DMS114 treated with DMSO at 0.1 percent for 48 hours (cell line): ENCODE results near the gene DNAJC8.

Experiments
- DNase-seq: peaks from one replicate; lab custom pipeline; 2025; ENCODE audit not compliant: unreplicated experiment; lab: John Stamatoyannopoulos, UW

The DNAJC8 gene

DNA sequence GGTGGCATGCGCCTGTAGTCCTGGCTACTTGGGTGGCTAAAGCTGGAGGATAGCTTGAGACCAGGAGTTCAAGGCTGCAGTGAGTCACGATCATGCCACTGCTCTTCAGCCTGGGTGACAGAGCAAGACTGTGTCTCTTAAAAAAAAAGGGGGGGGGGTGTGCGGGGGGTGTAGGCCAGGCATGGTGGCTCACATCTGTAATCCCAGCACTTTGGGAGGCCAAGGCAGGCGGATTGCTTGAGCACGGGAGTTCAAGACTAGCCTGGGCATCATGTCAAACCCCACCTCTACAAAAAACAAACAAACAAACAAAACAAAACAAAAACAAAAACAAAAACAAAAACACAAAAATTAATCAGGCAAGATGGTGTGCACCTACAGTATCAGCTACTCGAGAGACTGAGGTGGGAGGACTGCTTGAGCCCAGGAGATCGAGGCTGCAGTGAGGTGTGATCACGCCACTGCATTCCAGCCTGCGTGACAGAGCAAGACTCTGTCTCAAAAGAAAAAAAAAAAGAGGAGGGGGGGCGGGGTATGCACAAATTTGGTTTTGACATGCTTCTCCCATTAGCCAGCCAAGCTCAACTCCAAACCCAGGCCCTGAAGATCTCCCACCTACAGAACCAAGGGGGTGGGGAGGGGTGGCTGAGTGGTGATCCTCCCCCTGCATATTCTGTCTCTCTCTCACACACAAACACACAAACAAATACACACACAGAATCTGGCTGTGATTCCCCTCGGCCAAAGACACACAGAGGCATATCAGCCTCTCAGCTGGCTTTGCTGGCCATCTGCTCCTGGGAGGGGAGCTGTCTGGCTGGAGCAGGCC lies 59.5 kb downstream of the DNAJC8 start:
- no peak for DNase-seq

DNA sequence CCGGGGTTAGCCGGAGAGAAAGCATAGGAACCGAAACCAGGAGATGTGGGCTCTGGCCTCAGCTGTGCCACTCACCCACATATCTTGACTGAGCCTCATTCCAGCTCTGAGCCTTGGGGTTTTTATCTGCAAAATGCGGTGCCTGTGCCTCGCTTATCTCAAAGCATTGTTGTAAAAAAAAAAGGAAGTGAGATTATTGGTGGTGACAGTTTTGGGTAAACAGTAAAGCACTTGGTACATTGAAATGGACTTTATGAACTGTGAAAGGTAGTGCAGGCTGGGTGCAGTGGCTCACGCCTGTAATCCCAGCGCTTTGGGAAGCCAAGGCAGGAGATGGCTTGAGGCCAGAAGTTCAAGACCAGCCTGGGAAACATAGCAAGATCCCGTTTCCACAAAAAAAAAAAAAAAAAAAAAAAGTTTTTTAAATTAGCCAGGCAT lies 60.1 kb downstream of the DNAJC8 start:
- DNase-seq = no peak

DNA sequence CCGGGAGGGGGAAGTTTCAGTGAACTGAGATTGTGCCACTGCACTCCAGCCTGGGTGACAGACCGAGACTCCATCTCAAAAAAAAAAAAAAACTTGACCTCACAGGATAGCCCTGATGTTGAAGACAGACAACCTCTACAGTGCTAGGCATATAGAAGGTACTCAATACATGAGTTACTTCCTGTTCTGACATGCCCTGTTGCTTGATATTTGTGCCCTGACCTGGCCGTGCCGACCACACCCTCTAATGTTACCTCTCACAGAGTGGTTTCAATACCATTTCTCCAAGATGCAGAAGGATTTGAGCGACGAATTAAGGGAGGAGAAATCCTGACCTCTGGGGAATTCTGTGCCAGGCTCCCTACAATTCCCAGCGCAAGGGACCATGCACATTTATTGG lies 61.6 kb downstream of the DNAJC8 start:
- no peak for DNase-seq

DNA sequence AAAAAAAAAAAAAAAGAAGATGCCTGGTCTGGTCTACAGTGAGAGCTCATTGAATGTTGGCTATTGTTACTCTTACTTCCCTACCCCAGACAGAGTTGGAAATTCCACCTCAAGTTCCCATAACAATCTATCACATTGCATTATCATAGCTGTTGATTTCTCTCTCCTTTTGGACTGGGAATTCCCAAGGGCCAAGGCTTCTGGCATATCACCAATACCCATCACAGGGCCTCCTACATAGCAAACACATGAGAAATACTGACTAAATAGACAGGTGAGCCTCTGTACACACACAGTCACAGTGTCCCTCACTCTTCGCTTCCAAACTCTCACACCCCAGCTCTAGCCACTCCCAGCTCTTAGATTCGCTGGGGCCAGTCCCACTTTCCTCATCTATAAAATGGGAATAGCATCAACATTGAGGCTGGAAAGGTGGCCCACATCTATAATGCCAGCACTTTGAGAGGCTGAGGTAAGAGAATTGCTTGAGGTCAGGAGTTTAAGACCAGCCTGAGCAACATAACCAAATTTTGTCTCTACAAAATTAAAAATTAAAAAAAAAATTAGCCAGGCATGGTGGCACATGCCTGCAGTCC lies 62.7 kb downstream of the DNAJC8 start:
- no peak for DNase-seq

DNA sequence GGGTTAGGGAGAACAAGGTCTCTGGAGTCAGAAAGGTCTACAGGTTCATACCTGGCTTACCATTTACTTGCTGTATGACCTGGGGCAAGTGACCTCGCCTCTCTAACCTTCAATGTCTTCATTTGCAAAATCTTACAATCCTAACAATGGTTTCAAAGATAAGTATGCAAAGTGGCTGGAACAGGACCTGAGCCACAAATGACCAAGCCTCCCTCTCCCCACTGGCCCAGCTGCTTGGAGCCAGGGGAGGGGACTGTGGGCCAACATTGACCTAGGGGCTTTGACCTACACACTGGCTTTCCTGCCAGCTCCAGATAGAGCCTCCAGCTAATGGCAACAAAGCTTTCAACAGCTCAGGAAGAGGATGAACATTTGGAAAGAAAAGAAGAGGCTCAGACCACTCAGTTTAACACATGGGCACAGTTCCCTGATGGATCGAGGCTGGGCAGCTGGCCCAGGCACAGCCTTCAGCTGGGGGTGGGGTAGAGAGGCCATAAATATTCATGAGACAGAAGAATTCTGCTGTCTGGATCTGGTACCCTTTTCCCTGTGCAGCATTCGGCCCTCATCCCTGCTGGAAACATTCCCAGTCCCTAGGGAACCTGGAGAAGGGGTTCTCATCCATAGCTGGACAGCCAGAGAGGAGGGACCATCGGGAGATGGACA lies 69.2 kb downstream of the DNAJC8 start:
- no peak for DNase-seq

DNA sequence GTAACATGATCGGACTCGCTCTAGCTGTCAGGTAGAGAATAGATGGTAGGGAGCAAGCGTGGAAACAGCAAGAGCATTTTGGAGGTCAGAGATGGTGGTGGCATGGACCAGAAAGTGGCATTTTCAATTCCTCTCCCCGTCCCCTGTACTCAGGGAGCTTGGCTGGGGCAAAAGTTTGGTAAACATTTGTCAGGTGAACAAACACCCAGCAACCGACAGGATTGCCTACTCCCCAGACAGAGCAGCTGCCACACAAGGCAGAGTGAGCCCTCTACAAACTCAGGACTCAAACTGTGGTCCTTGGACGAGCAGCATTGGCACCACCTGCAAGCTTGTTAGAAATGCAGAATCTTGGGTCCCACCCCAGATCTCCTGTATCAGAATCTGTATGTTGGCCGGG lies 70.7 kb downstream of the DNAJC8 start:
- DNase-seq = no peak

DNA sequence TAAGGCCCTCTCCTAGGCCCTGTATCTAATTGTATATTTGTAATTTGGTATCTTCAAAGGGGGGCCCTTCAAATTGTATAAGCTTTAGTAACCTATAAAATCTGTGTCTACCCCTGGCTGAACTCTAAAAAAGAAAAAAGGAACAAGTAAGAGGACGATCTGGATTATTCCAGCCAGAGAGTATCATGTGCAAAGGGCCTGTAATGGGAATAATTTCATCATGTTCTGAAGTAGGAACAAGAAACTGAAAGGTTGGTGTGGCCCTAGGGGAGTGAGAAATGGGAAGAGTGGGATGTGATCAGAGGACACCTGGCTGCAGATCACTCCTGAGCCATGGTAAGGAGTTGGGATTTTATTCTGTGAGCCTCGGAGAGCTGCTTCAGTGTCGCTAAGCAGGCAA lies 71.1 kb downstream of the DNAJC8 start:
- DNase-seq = no peak

DNA sequence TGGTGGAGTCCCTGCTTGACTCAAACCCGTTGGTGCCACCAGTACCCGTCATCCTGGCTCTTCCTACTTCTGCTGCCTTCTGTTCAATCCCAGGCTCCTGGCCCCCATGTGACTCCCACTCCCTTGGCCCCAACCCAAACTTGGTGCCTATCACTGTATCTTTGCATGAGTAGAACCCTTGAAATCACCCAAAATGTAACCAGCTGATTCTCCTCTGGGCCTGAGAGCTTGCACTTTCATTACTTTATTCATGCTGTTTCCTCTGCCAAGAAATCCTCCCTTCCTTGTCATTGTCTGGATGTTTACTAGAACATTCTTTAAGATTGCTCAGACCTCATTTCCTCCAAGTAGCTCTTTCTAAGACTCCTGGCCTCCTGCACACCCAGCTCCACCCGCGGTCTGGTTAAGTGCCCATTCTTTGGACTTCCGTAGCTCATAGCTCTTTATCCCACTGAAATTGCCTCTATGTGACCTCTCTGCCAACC lies 72.0 kb downstream of the DNAJC8 start:
- no peak for DNase-seq

DNA sequence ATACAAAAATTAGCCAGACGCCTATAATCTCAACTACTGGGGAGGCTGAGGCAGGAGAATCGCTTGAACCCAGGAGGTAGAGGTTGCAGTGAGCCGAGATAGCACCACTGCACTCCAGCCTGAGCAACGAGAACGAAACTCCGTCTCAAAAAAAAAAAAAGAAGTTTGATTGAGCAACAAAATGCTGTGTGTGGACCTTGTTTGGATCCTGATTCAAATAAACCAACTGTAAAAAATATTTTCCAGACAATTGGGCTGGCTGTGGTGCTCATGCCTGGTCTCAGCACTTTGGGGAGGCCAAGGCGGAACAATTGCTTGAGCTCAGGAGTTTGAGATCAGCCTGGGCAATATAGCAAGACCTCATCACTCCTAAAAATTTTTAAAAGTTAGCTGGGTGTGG lies 73.1 kb downstream of the DNAJC8 start:
- no peak for DNase-seq

DNA sequence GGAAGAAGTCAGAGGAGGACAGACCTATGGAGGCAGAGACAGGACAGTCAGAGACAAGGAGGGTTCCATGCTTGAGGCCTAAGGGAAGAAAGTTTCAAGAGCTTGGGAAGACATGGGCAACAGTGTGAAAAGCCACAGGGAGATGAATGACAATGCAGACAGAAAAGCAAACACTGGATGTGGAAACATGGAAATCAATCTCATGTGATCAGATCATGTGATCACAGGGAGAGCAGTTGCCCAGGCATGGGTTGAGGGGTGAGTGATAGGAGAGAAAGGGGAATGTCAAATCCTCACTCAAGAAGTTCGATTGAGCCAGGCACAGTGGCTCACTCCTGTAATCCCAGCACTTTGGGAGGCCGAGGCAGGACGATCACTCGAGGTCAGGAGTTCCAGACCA lies 73.6 kb downstream of the DNAJC8 start:
- DNase-seq = no peak

DNA sequence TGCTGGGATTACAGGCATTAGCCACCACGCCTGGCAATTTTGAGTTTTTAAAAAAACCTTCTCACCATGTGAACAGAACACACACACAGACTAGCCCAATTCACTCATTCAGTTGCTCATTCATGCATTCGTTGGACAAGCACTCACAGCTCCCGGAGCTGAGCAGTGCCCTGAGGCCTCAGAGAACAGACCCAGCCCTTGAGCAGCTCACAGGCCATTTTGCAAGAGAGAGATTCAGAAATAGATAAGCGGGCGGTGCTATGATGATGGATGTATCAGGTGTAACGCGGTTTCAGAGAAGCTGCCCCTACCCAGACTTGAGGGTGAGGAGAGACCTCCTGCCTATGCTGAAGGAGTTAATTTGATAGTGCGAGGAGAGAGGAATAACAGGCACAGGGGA lies 74.9 kb downstream of the DNAJC8 start:
- DNase-seq = no peak

DNA sequence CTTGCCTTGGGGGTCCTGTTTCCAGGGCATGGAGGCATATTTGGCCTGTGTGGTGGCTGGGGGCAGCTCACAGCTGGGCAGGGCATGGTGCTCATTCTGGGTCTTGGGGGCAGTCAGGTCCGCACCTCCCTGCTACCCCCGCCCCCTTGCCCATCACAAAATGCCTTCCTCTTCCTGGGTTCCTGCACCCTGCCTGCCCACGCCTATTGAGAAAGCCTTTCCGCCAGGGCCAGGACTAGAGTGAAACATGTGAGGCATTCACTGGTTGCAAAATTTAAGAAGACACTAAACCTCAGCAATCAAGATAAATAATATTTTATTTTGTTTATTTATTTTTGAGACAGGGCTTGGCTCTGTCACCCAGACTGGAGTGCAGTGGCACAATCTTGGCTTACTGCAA lies 76.0 kb downstream of the DNAJC8 start:
- no peak for DNase-seq

DNA sequence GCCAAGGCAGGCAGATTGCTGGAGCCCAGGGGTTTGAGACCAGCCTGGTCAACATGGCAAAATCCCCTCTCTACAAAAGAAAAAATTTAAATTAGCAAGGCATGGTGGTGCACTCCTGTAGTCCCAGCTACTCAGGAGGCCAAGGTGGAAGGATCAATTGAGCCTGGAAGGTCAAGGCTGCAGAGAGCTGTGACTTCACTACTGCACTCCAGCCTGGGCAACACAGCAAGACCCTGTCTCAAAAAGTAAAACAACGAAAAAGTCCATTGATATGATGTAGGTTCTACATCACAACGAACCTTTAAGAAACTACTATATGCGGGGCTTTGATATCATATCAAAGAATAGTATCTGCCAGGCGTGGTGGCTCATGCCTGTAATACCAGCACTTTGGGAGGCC lies 77.2 kb downstream of the DNAJC8 start:
- DNase-seq = no peak

DNA sequence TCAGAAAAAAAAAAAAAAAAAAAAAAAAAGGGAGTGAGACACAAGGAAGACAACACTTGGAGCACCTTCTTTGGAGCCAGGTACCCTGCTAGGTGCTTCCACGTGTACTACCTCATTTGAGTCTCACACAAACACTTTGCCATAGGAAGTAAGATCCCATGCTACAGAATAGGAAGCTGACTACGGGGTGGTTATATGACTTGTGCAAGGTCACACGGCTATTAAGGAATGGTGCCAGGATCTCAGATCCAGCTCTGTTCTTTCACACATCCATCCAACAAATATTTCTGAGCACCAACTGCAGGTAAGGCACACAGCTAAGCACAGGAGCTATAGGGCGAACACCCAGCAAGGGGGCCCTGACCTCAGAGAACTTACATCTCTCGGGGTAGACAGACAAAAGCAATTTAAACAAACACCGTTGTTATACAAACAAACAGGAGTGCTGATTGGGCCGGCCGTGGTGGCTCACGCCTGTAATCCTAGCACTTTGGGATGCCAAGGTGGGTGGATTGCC lies 78.7 kb downstream of the DNAJC8 start:
- DNase-seq = no peak
